Measurements from ENCODE around the gene EPB41L2. TPM values are rescaled to one million over a fixed set of nuclear protein-coding genes. Genes with fewer than 3 reads are reported as not detected.
"Not testable (repeated sequence)": the region's sequence is repeated elsewhere in the genome, so short reads cannot be mapped to it uniquely, and the experiment has no call there.

The EPB41L2 gene
- total RNA-seq, 1 experiment from 2014 or later = 22.5 TPM

DNA sequence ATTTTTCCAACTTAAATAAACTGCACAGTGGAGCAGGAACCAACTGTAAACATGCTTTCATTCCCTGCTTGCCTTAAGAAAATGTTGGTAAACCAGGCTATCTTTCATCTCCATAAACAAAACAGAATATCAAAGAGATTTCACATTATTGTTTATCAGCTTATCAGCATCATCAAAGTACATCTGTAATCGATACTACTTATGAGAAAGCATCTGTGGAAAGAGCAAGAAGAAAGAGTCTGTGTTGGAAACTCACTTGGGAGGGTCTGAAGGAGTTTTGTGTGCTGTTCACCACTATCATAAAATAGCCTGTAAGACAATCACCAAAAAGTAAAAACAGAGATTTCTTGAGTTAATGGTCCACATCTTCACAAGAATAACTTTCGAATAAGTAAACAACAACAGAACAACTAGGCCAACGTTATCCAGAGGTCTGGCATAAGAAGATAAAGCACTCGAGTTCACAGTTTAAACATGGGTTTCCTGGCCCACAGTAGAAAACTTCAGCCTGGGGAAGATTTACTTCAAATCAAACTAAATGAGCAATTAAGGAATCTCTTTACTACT, 47.9 kb downstream of the EPB41L2 start:
- no peak for DNase-seq (ENCODE audit: unreplicated experiment)
- intact Hi-C loops (cut with micrococcal nuclease) = no loop called here
- Mint-ChIP-seq H3K4me1 (ENCODE audit: insufficient read depth, unreplicated experiment) (peaks cover 10% of the 10 kb centered on the region), H3K27me3 (ENCODE audit: insufficient read depth, unreplicated experiment) (no peaks in the 10 kb centered on the region), H3K27ac (ENCODE audit: low read depth, unreplicated experiment) (no peak overlapping the region), H3K4me3 (ENCODE audit: unreplicated experiment) (no peak overlapping the region), H3K36me3 (ENCODE audit: insufficient read depth, unreplicated experiment) (no peaks in the 10 kb centered on the region), H3K9me3 (ENCODE audit: unreplicated experiment) (no peaks in the 10 kb centered on the region)
- TF ChIP-seq, protein P1, sequence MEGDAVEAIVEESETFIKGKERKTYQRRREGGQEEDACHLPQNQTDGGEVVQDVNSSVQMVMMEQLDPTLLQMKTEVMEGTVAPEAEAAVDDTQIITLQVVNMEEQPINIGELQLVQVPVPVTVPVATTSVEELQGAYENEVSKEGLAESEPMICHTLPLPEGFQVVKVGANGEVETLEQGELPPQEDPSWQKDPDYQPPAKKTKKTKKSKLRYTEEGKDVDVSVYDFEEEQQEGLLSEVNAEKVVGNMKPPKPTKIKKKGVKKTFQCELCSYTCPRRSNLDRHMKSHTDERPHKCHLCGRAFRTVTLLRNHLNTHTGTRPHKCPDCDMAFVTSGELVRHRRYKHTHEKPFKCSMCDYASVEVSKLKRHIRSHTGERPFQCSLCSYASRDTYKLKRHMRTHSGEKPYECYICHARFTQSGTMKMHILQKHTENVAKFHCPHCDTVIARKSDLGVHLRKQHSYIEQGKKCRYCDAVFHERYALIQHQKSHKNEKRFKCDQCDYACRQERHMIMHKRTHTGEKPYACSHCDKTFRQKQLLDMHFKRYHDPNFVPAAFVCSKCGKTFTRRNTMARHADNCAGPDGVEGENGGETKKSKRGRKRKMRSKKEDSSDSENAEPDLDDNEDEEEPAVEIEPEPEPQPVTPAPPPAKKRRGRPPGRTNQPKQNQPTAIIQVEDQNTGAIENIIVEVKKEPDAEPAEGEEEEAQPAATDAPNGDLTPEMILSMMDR (IDR thresholded peaks at IDR 0.05; ENCODE audit: unreplicated experiment) = no peak
- POLR2A ChIA-PET = interaction anchor here (0.6 kb wide), 1 partner anchor 17 kb away, joined by 3 read pairs; no protein-coding TSS in a partner anchor
- CTCF ChIA-PET = interaction anchor here (0.9 kb wide), 1 partner anchor 43 kb away, joined by 3 read pairs; no protein-coding TSS in a partner anchor
- no TSS peak for BruUV-seq (replicated peaks)

DNA sequence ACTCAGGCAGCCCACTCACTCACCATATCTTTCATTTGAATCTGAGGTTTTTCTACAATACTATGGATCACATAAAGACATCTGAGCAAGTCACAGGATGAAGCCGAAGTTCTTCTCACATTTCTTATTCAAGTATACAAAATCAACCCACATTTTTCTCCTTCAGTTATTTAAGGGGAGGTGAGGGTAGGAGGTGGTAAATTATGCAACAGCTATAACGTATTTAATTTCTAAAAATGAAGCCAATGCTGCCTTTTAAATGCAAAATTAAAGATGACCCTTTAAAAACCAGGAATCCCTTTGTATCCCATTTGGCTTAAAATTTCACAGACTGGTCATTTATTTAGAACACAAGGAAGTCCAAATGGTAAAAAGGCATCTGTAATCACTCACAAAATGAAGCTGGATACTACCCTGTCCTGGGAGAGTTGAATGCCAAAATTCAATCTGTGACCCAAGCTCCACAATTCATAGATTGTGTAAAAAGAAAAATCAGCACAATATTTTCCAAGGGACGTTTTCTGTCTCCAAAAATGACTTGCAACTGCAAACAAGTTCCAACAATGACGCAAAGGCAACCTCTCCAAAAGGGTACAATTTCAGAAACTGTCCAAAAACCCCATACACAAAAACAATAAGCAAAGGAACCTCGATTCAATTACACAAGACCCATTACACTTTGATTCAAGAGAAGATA, 48.8 kb downstream of the EPB41L2 start:
- CTCF ChIA-PET = interaction anchor here (0.6 to 0.7 kb wide), 3 partner anchors 19 to 891 kb away, joined by 3 read pairs; no protein-coding TSS in a partner anchor
- H3K27ac Mint-ChIP-seq (ENCODE audit: low read depth, unreplicated experiment) = no peak overlapping the region
- H3K4me1 Mint-ChIP-seq (ENCODE audit: insufficient read depth, unreplicated experiment) = peaks cover 10% of the 10 kb centered on the region
- no peaks in the 10 kb centered on the region for H3K36me3 Mint-ChIP-seq (ENCODE audit: insufficient read depth, unreplicated experiment)
- no peaks in the 10 kb centered on the region for H3K9me3 Mint-ChIP-seq (ENCODE audit: unreplicated experiment)
- no TSS peak for BruUV-seq (replicated peaks)
- POLR2A ChIA-PET = interaction anchor here (1.2 kb wide), 1 partner anchor 17 kb away, joined by 6 read pairs; no protein-coding TSS in a partner anchor
- no peaks in the 10 kb centered on the region for H3K27me3 Mint-ChIP-seq (ENCODE audit: insufficient read depth, unreplicated experiment)
- no peak for DNase-seq (ENCODE audit: unreplicated experiment)
- intact Hi-C loops (cut with micrococcal nuclease) = no loop called here
- TF ChIP-seq, protein P1 (IDR thresholded peaks at IDR 0.05; ENCODE audit: unreplicated experiment) = no peak
- no peak overlapping the region for H3K4me3 Mint-ChIP-seq (ENCODE audit: unreplicated experiment)

DNA sequence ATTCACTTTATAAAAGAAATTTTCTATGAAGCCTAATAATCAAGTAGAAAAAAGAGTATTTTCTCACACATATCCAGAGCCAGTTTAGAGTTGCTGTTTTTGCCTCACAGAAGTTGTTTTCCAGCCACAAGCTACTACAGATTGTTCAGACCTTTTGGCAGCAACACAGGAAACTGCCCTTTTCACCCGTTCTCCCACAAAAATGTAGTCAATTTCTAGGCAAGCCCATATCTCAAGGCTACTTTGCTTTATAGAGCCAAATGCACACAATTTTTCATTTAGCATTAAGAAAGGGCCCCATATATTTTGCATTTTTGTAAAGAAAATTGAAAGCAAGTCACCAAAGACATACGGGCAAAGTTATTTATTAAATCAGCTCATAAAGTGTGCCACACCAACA, 49.5 kb downstream of the EPB41L2 start:
- H3K27ac Mint-ChIP-seq (ENCODE audit: low read depth, unreplicated experiment) = no peak overlapping the region
- intact Hi-C loops (cut with micrococcal nuclease) = no loop called here
- CTCF ChIA-PET = interaction anchor here (0.6 to 0.7 kb wide), 3 partner anchors 18 to 890 kb away, joined by 3 read pairs; no protein-coding TSS in a partner anchor

DNA sequence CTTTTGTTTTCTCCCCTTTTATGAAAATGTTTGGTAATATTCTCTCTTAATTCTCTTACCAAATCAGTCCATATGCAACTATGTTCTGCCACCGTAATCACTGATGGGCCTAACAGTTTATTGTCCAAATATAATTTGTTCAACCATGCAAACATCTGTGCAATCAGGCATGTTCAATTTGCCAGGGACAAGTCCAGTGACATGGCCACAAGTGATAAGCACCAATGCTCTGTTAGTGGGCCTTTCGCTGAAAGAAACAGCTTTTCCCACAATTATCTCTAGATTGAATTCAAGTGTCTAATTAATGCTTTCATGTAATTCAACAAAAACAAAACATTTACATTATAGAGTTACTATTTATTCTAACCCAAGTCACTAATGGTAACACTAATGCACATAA, 53.3 kb downstream of the EPB41L2 start:
- Mint-ChIP-seq H3K27ac (ENCODE audit: low read depth, unreplicated experiment) (no peak overlapping the region), H3K9me3 (ENCODE audit: unreplicated experiment) (peaks cover 20% of the 10 kb centered on the region), H3K27me3 (ENCODE audit: insufficient read depth, unreplicated experiment) (no peaks in the 10 kb centered on the region), H3K36me3 (ENCODE audit: insufficient read depth, unreplicated experiment) (no peaks in the 10 kb centered on the region), H3K4me1 (ENCODE audit: insufficient read depth, unreplicated experiment) (peaks cover 10% of the 10 kb centered on the region), H3K4me3 (ENCODE audit: unreplicated experiment) (no peak overlapping the region)
- ChIA-PET CTCF (interaction anchor here (0.6 kb wide), 1 partner anchor 273 kb away, joined by 5 read pairs; no protein-coding TSS in a partner anchor), POLR2A (interaction anchor here (0.6 kb wide), 1 partner anchor 124 kb away, joined by 4 read pairs; no protein-coding TSS in a partner anchor)
- TF ChIP-seq, protein P1 (IDR thresholded peaks at IDR 0.05; ENCODE audit: unreplicated experiment) = no peak
- no TSS peak for BruUV-seq (replicated peaks)
- no peak for DNase-seq (ENCODE audit: unreplicated experiment)
- intact Hi-C loops (cut with micrococcal nuclease) = no loop called here

More for the DNA sequence above, 49.5 kb downstream of the EPB41L2 start:
- peaks cover 10% of the 10 kb centered on the region for H3K4me1 Mint-ChIP-seq (ENCODE audit: insufficient read depth, unreplicated experiment)
- POLR2A ChIA-PET = interaction anchor here (1.2 kb wide), 1 partner anchor 16 kb away, joined by 6 read pairs; no protein-coding TSS in a partner anchor
- H3K27me3 Mint-ChIP-seq (ENCODE audit: insufficient read depth, unreplicated experiment) = no peaks in the 10 kb centered on the region
- H3K4me3 Mint-ChIP-seq (ENCODE audit: unreplicated experiment) = no peak overlapping the region
- TF ChIP-seq, protein P1 (IDR thresholded peaks at IDR 0.05; ENCODE audit: unreplicated experiment) = no peak
- DNase-seq (ENCODE audit: unreplicated experiment) = peak; percentile 29
- H3K36me3 Mint-ChIP-seq (ENCODE audit: insufficient read depth, unreplicated experiment) = no peaks in the 10 kb centered on the region
- BruUV-seq (replicated peaks) = no TSS peak
- peaks cover 5% of the 10 kb centered on the region for H3K9me3 Mint-ChIP-seq (ENCODE audit: unreplicated experiment)

DNA sequence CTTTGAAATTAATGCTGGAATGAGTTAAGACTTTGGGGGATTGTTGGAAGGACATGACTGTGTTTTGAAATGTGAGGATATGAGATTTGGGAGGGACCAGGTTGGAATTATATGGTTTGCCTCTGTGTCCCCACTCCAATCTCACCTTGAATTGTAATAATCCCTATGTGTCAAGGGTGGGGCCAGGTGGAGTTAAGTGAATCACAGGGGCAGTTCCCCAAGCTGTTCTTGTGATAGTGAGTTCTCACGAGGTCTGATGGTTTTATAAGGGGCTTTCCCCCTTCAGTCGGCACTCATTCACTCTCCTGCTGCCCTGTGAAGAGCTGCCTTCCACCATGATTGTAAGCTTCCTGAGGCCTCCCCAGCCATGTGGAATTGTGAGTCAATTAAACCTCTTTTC, 54.1 kb downstream of the EPB41L2 start:
- CTCF ChIA-PET; intact Hi-C loops (cut with micrococcal nuclease); BruUV-seq (replicated peaks); H3K27ac Mint-ChIP-seq (ENCODE audit: low read depth, unreplicated experiment); H3K4me1 Mint-ChIP-seq (ENCODE audit: insufficient read depth, unreplicated experiment); H3K4me3 Mint-ChIP-seq (ENCODE audit: unreplicated experiment); DNase-seq (ENCODE audit: unreplicated experiment); H3K36me3 Mint-ChIP-seq (ENCODE audit: insufficient read depth, unreplicated experiment); POLR2A ChIA-PET; H3K27me3 Mint-ChIP-seq (ENCODE audit: insufficient read depth, unreplicated experiment): not testable (repeated sequence)
- H3K9me3 Mint-ChIP-seq (ENCODE audit: unreplicated experiment) = peaks cover 20% of the 10 kb centered on the region

DNA sequence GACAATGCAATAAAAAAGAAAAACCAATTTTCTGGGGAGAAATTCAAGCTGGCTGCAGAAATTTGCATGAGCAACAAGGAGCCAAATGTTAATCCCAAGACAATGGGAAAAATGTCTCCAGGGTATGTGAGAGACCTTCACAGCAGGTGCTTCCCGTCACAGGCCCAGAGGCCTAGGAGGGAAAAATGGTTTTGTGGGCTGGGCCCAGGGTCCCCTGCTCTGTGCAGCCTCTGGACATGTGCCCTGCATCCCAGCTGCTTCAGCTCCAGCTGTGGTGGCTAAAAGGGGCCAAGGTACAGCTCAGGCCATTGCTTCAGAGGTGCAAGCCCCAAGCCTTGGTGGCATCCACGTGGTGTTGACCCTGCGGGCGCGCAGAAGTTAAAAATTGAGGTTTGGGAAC, 55.1 kb downstream of the EPB41L2 start:
- H3K27me3 Mint-ChIP-seq (ENCODE audit: insufficient read depth, unreplicated experiment); H3K27ac Mint-ChIP-seq (ENCODE audit: low read depth, unreplicated experiment); CTCF ChIA-PET; intact Hi-C loops (cut with micrococcal nuclease); H3K36me3 Mint-ChIP-seq (ENCODE audit: insufficient read depth, unreplicated experiment); BruUV-seq (replicated peaks); DNase-seq (ENCODE audit: unreplicated experiment); H3K4me3 Mint-ChIP-seq (ENCODE audit: unreplicated experiment); H3K4me1 Mint-ChIP-seq (ENCODE audit: insufficient read depth, unreplicated experiment): not testable (repeated sequence)
- peaks cover 20% of the 10 kb centered on the region for H3K9me3 Mint-ChIP-seq (ENCODE audit: unreplicated experiment)
- POLR2A ChIA-PET = interaction anchor here (0.9 kb wide), 1 partner anchor 19 kb away, joined by 3 read pairs; no protein-coding TSS in a partner anchor
